ENCODE results near the gene DGCR8.
A peak's percentile ranks its signal among the peaks of the same experiment; 100 is the strongest.

The DGCR8 gene

DNA sequence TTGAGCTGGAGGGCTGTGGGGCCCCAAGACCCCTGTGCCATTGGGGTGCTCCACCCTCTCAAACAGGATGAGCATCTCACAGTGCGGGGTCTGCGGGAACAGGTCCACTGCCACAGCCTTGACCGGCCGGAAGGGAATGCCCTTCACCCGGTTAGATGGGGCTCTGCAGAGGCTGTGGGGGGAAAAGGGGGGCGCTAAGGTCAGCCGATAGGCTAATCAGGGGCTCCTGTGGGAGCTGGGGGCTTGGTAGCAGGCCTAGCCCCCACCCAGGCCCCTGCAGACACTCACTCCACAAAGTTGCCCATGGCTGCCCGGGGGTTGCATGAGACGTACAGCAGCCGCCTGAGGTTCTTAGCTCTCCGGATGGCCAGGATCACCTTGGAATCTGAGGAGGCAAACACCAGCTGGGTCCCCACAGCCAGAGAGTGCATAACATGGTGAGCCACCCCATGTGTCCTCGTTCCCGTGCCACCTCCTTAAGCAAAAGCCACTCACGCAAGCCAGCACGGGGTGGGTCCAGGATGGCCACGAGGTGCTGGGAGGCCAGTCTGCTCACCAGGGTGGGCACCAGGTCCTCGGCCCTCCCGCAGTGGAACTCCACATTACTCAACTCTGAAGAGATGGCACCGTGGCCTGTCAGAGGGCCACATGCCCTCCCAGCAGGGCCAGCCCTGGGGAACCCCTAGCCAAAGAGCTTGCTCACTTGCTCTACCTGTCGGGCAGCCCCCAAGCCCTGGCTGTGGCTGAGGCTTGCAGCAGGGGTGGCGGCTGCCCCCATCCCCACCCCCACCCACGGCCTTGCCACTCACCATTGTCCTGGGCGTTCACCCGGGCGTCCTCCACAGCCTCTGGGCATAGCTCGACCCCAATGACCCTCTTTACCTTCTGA, 32.8 kb downstream of the DGCR8 start:
- no peak for DNase-seq

DNA sequence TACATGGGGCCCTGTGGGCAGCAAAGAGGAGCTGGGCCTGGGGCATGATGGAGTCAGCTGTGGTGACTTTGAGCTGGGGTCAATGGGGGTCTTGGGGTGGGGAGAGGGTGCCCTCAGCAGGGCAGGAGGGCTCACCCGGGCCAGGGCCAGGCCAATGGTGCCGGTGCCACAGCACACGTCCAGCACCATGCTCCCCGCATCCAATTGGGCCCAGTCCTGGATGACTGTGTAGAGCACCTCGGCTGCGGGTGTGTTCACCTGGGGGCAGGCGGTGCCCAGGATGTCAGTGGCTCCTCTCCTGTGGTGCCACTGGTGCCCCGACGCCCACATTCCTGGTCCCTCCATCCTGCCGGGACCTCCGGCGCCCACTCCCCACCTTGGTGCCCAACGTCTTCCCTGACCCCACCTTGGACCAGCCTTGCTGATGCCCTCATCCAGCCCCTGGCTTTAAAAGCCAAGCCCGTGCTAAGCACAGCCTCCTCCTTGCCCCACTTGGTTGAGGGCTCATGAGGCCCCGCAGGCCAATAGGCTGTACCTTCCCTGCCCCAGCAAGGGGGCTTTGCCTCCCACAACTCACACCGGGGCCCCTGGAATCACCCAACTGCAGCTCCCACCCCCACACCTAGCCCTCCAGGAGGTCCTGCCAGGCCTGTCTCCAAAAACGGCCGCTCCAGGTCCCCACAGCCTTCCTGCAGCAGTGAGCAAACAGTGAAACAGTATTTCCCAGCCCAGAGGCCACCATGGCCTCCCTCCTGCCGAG, 33.7 kb downstream of the DGCR8 start:
- no peak for DNase-seq

DNA sequence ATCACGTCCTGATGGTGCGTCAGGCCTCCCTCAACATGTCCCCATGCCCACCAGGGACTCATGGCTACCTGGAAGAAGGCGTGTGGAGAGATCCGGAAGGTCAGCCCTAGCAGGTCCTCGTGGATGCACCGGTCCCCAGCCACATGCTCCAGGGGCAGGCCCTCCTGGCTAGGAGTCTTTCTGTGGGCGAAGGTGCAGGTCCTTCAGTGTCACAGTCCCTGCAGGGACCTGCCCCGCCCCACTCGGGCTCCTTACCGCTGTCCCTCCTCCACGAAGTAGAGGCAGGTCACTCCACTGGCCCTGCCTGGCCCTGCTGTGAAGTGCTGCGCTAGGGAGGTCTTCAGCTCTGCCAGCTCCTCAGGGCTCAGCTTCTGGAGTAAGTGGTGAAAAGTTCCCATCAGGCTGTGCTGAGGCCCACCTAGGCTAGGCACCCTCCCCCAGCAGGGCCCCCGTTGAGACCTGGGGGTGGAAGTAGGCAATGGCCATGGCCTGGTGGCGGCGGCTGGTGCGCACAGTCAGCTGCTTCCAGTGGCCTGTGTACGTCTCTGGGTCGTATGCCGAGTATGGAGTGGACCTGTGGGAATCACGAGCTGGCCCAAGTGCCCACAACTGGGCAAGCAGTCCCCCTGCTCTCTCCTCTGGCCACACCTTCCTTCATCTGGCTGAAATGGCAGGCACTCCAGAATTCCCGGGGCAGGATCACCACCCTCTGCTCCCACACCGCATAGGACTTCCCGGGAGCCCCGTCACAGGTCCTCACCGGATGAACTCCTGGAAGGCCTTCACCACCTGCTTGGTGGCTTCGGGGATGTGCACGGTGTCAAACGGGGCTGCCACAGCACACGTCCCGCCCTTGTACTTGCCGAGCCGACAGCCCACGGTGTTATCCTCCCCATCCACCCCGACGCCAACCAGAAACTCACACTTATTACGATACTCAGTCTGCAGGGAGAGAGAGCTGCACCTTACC, 34.8 kb downstream of the DGCR8 start:
- no peak for DNase-seq

- no peak for DNase-seq
Measured at GRCh38 chr22:20115691-20116375, 35.8 kb downstream of the DGCR8 start, which contains the start of gene RANBP1. Gene RANBP1, plus strand, starts transcription at chr22:20116104. Its CDS starts 81 bp downstream, at chr22:20116185.

- DNase-seq: no peak
Measured at GRCh38 chr22:20116376-20116950, 36.4 kb downstream of the DGCR8 start.

- peak; percentile 96 for DNase-seq
Measured at GRCh38 chr22:20116951-20117632, 37.1 kb downstream of the DGCR8 start, which contains the start of gene TRMT2A. Gene TRMT2A, minus strand, starts transcription at chr22:20117226. Its CDS starts 320 bp downstream, at chr22:20116906.

DNA sequence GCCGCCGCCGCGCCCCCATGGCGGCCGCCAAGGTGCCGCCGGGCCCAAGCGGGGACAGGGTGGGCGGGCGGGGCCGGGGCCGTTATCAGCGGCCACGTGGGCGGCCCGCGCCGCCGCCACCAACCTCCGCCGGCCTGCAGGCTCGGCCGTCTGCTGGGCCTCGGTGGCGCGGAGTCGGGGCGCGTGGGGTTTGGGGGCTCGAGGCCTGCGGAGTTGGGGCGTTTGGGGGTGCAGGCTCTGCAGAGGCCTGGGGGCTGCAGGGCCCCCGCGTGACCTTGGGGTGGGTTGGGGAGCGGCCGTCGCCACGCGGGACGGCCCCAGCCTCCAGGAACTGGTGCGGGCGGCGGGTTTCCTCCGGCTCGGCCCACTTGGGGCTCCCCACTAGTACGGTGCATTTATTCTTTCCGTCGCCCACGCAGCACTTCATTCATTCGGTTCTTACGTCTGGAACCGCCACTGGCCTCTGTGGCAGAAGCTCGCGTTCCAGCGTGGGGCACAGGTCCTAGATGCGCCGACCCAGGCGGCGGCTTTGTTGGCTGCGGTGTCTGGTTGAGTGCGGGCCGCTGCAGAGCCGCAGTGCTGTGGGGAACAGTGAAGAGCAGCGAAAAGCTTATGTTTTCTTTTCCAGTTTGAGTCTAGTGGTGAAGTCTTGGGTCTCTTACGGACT, 37.7 kb downstream of the DGCR8 start:
- DNase-seq: peak; percentile 77

DNA sequence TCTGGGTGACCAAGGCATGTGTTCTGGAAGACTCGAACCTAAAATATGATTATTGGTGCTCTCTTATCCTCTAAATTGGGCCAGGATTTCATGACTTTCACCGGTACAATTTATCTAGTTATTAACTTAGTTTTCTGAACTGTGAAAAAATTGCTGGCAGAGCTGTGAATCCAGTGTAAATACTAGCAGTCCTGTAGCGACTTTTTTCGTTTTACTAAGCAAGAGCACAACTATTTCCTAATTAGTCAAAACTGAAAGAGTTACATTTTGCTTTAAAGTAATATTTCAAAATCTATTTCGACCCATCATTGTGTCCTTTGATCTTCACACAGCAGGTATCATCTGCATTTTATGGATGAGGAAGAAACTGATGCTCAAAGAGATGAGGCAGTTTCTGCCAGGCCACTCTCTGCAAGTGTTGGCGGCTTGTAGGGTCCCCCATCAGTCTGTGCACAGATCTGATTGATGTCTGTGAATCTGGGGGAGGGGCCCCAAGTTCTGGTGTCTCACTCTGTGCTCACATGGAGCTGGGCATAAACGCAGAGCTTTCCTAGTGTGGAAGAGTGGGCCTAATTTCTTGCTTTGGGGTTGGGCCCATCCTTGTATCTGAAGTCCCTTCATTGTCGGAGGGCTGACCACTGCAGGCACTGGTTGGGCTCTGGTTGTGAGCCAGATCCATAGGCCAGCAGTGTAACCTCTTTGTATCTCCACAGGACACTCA, 38.4 kb downstream of the DGCR8 start:
- no peak for DNase-seq

DNA sequence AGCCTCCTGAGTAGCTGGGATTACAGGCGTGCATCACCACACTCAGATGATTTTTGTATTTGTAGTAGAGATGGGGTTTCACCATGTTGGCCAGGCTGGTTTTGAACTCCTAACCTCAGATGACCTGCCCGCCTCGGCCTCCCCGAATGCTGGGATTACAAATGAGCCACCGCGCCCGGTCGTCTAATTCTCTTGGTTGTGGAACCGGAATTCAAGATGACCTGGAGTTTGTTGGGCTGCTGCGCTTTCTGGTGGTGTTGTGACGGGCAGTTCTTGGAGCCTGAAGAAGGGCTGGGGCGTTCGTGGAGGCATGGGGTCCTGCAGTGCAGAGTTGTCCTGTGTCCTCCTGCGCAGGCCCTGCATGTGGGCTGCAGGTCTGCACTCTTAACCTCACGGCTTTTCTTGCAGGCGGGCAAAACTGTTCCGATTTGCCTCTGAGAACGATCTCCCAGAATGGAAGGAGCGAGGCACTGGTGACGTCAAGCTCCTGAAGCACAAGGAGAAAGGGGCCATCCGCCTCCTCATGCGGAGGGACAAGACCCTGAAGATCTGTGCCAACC, 41.9 kb downstream of the DGCR8 start:
- no peak for DNase-seq

- no peak for DNase-seq
Measured at GRCh38 chr22:20123366-20124082, 43.5 kb downstream of the DGCR8 start.

DNA sequence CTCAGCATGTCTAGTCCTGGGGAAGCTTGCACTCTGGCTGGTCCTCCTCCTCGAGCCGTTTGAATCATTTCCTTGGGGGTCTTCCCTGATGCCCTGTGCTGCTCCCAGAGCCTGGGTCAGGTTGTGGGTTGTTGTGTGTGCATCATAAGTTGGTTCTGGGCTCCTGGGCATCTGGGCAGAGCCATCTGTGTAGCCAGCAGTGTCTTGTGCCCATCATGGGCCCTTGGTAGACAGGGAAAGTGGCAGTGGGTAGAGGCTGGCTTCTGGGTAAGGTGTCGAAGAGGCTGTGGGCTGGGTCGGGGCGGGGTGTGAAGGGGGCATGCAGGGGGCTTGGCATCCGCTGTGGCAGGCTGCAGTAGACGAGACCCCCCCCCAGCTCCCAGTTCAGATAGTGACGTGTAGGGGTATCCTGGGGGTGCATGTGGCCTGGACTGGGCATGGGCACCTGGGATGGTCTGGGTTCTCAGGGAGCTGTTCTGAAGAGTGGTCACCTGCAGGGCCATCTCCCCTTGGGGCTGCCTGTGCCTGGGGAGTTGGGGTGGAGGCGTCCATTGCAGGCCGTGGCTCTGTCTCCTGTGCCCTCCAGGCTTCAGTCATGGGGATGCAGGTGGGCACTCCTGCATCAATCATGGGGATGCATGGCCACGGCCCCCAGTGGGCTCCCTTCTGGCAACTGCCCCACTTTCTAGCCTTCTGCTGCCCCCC, 44.2 kb downstream of the DGCR8 start:
- no peak for DNase-seq

DNA sequence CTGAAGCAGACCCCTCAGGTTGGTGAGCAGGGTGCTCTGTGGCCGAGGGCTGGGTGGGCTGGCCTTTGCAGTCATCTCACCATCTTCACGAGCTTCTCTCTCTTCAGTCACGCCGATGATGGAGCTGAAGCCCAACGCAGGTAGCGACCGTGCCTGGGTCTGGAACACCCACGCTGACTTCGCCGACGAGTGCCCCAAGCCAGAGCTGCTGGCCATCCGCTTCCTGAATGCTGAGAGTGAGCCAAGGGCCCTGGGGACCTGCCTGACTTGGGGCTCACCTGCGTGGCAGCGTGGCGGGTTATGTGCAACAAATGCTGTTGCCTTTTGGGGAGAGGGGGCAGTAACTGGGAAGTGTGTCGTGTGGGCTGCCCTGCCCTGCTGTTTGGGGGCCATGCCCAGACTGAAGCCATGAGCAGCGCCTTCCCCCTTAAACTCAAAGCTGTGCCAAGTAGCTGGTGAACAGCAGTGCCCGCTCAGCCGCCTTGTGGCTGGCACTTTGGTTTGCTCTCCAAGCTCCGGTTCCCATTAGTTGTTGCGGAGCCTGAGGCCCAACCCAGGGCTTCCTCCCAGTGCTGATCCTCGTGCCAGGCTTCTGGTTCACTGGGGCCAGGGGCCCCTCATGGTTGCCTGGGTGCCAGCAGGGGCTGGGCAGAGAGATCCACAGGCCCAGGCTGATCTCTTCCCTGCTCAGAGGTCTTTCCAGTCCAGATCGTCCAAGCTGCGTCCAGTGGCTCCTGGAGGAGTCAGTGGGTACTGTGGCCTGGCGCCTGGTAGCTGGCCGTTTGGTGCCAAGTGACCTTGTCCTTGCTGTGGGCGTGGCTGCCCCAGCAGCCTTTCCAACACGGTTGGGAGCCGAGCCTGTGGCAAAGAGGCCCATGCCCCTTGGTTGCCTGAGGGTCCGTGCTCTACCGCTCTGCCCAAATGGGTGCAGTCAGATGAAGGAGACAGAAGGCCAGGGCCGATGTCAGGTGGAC, 45.4 kb downstream of the DGCR8 start:
- no peak for DNase-seq

DNA sequence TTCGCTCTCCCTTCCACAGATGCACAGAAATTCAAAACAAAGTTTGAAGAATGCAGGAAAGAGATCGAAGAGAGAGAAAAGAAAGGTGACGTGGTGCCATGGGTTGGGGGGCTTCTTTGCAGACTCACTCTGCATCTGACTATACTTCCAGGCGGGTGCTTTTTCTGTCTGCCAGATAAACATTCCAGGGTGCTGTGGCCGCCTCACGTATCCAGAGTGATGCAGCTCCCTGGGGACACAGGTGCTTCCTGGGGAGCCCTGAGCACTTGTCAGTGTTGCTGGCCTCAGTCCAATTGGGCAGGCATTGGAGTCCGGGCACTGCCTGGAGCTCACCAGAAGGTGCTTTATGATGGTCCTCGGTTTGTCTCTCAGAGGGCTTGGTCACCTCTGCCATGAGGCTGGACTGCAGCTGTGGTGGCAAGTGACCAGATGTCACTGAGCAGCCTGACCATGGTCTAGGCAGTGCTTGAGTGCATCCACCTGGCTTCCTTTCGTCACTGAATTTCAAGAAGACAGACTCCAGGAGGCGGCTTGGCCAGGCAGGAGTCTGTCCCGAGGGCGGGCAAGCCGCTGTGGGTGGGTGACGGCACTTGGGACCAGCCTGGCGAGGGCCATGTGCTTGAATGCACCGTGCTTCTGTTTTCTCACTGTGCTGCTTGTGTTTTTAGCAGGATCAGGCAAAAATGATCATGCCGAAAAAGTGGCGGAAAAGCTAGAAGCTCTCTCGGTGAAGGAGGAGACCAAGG, 46.4 kb downstream of the DGCR8 start:
- DNase-seq: no peak

GRCh38 chr22:20127318-20127868, 47.4 kb downstream of the DGCR8 start:
- DNase-seq: no peak

DNA sequence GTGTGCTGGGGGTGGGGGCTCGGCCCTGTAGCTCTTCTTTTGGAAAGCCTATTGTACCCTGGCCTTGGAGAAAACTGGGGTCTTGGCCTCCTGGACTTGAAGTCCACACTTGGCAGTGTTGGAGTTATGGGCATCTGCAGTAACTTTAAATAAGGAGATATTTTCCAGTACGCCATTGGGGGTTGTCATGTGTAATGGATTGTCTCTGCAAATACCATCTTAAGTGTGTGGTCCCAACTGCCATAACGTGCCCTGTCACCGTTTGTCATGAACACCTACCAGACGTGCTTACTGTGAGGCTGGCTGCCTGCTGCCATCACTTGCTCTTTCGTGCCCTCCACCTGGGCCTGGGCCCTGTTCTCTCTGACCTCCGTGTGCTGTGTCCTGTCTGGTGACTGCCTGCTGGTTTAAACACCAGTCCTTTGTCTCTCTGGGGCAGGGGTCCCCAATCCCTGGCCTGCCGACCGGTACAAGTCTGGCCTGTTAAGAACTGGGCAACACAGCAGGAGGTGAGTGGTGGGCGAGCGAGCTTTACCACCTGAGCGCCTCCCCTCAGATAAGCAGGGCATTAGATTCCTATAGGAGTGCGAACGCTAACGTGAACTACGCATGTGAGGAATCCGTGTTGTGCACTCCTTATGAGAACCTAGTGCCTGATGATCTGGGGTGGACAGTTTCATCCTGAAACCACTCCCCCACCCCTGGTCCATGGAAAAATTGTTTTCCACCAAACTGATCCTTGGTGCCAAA, 48.0 kb downstream of the DGCR8 start:
- no peak for DNase-seq
